ENCODE results near the gene FOXN3. TPM values are rescaled to one million over a fixed set of nuclear protein-coding genes. Genes with fewer than 3 reads are reported as not detected.
A peak's percentile ranks its signal among the peaks of the same experiment; 100 is the strongest.

FOXN3 gene
- total and polyA plus RNA-seq, 10 of the 15 experiments (the other 5 are each of a cell fraction or from before 2014, with no cell fraction given), result 4.5 to 68.9 (median 29.7) TPM

- no peak for TF ChIP-seq E2F8 (IDR thresholded peaks at IDR 0.05; ENCODE audit: low read depth, partially characterized antibody)
- TF ChIP-seq MTA2 (IDR thresholded peaks at IDR 0.05; ENCODE audit: low read depth), result peak; percentile 43
- no peak for TF ChIP-seq NR2C2 (IDR thresholded peaks at IDR 0.05; ENCODE audit: borderline replicate concordance, control insufficient read depth, insufficient read length, low read depth)
- no peak for TF ChIP-seq EGR1 (IDR thresholded peaks at IDR 0.05; ENCODE audit: borderline replicate concordance in 1 of 2, low read depth in 2 of 2, low read length in 2 of 2)
- TF ChIP-seq CEBPB (IDR thresholded peaks at IDR 0.05; ENCODE audit: borderline replicate concordance in 1 of 2, low read depth in 2 of 2, low read length in 2 of 2), result no peak
- TF ChIP-seq SKIL (IDR thresholded peaks at IDR 0.05; ENCODE audit: low read depth, poor library complexity, severe bottlenecking), result no peak
- no peak for TF ChIP-seq EZH2 (IDR thresholded peaks at IDR 0.05; ENCODE audit: borderline replicate concordance, control insufficient read depth, low read depth, low read length)
- no peak for TF ChIP-seq KDM1A (IDR thresholded peaks at IDR 0.05; ENCODE audit: borderline replicate concordance)
- TF ChIP-seq BCLAF1 (IDR thresholded peaks at IDR 0.05), result no peak
- TF ChIP-seq CHD2 (IDR thresholded peaks at IDR 0.05; ENCODE audit: borderline replicate concordance, low read depth, low read length), result no peak
- no peak for TF ChIP-seq MYC (IDR thresholded peaks at IDR 0.05; ENCODE audit: insufficient read depth, insufficient read length, insufficient replicate concordance, low read length, severe bottlenecking)
- peak; percentile 69; the same call in 1 of the 2 replicates for TF ChIP-seq NFIC (IDR thresholded peaks at IDR 0.05; ENCODE audit: low read depth, low read length)
- no peak for TF ChIP-seq ZNF687 (IDR thresholded peaks at IDR 0.05)
Measured at GRCh38 chr14:89165189-89166181, 251.5 kb downstream of the FOXN3 start (continued).
